Epithelial cell of esophagus (primary cell): ENCODE measurements around the gene ADD3.
"Not testable (repeated sequence)": the region's sequence is repeated elsewhere in the genome, so short reads cannot be mapped to it uniquely, and the experiment has no call there.

Experiments
- DNase-seq: peaks from one replicate; pipeline ENCODE4 v3.0.0; 2010; ENCODE audit warnings: low read depth
- H3K4me3 ChIP-seq: 2 replicates; pipeline ENCODE4 v1.5.1; 2011; ENCODE audit warnings: mild to moderate bottlenecking, low read length, control low read depth
- TF ChIP-seq, protein P1 (sequence below): IDR thresholded peaks from 2 replicates; pipeline ENCODE4 v1.5.1; 2011; ENCODE audit warnings: low read depth, mild to moderate bottlenecking, low read length, control low read depth, inconsistent platforms; ENCODE audit not compliant: insufficient read depth; ENCODE audit errors: missing control alignments

The ADD3 gene

DNA sequence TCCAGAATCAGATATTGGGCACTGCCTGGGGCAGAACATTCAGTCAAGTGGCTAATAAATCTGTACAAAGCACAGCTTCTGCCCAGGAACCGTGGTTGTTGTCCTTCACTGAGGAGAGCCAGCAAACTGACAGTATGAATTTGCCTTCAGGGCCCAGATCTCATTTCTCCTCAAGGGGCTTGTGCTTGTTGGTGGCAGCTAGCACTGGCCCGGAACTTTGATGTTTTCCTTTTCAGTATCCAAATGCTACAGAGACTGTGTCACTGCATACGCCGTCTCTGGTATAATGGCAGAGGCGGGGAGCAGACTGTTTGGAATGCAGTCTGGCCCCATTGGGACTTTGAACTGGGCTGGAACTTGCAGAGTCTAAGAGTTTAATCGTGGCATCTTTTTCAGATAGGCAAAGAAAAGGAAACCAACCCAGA, 30.4 kb upstream of the ADD3 start:
- DNase-seq: no peak
- TF ChIP-seq, protein P1, sequence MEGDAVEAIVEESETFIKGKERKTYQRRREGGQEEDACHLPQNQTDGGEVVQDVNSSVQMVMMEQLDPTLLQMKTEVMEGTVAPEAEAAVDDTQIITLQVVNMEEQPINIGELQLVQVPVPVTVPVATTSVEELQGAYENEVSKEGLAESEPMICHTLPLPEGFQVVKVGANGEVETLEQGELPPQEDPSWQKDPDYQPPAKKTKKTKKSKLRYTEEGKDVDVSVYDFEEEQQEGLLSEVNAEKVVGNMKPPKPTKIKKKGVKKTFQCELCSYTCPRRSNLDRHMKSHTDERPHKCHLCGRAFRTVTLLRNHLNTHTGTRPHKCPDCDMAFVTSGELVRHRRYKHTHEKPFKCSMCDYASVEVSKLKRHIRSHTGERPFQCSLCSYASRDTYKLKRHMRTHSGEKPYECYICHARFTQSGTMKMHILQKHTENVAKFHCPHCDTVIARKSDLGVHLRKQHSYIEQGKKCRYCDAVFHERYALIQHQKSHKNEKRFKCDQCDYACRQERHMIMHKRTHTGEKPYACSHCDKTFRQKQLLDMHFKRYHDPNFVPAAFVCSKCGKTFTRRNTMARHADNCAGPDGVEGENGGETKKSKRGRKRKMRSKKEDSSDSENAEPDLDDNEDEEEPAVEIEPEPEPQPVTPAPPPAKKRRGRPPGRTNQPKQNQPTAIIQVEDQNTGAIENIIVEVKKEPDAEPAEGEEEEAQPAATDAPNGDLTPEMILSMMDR: no peak
- no peak overlapping the region for H3K4me3 ChIP-seq

GRCh38 chr10:109978481-109978880, 29.3 kb upstream of the ADD3 start:
- no peak overlapping the region for H3K4me3 ChIP-seq
- TF ChIP-seq, protein P1: peak; percentile 79
- peak; percentile 61 for DNase-seq

DNA sequence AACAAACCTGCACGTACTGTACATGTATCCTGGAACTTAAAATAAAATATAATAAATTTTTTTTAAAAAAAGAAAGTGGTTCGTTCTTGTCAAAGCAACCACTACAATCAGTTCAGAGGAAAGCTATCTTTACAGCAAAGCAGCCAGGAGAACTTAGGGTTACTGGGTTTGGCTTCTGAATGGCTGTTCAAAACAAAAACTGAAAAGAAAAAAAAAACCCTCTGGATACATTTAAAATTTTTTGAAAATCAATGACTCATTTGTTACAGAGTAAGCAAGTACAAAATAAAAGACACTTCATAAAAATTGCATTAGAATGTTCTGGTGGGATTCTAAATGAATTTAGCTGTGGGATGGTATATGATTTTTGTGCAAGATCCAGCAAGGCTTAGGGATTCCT, 28.6 kb upstream of the ADD3 start:
- DNase-seq: no peak
- no peak overlapping the region for H3K4me3 ChIP-seq
- TF ChIP-seq, protein P1: no peak

GRCh38 chr10:109981650-109982049, 26.1 kb upstream of the ADD3 start:
- no peak for DNase-seq
- no peak overlapping the region for H3K4me3 ChIP-seq
- TF ChIP-seq, protein P1: no peak

- TF ChIP-seq, protein P1: no peak
- H3K4me3 ChIP-seq: no peak overlapping the region
- no peak for DNase-seq
These were observed 25.7 kb upstream of the ADD3 start for GRCh38 chr10:109982123-109982522.

GRCh38 chr10:109982812-109983211, 25.0 kb upstream of the ADD3 start:
- no peak for DNase-seq
- H3K4me3 ChIP-seq: no peak overlapping the region
- TF ChIP-seq, protein P1: no peak

DNA sequence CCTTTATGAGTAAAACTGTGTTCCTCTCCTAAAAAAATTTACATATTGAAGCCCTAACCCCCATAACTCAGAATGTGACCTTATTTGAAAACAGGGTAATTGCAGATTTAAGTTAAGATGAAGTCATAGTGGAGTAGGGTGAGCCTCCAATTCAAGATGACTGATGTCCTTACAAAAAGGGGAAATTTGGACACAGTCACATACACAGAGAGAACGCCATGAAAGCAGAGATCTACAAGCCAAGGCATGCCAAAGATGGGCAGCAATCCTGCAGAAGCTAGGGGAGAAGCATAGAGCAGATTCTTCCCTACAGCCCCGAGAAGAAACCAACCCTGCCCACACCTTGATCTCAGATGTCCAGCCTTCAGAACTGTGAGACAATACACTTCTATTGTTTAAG, 23.8 kb upstream of the ADD3 start:
- no peak overlapping the region for H3K4me3 ChIP-seq
- TF ChIP-seq, protein P1: no peak
- peak; percentile 57 for DNase-seq

- not testable (repeated sequence) for DNase-seq, H3K4me3 ChIP-seq
These were observed 22.0 kb upstream of the ADD3 start for GRCh38 chr10:109985768-109986167.
